DMS153 treated with DMSO at 0.1 percent for 48 hours (cell line): ENCODE data around the gene ZNF823.
"Not testable (repeated sequence)": the region's sequence is repeated elsewhere in the genome, so short reads cannot be mapped to it uniquely, and the experiment has no call there.

ENCODE experiments used
- DNase-seq: peaks from one replicate; lab custom pipeline; 2025; ENCODE audit not compliant: unreplicated experiment; lab: John Stamatoyannopoulos, UW

Gene ZNF823

DNA sequence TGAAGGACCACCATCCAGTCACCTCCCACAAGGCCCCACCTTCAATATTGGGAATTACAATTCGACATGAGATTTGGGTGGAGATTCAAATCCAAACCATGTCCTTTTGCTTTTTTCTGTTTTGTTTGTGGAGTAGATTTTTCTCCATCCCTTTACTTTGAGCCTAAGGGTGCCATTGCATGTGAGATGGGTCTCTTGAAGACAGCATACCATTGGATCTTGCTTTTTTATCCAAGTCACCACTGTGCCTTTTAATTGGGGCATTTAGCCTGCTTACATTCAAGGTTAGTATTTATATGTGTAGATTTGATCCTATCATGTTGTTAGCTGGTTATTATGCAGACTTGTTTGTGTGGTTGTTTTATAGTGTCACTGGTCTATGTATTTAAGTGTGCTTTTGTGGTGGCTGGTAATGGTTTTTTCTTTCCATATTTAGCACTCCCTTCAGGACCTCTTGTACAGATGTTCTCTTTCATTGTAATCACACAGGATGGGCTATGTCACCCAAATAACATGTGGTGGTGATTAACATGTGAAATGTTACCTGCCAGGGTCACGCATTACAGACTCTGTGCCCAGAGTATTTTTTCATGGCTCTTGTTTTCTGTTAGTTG, 58.0 kb downstream of the ZNF823 start:
- no peak for DNase-seq

DNA sequence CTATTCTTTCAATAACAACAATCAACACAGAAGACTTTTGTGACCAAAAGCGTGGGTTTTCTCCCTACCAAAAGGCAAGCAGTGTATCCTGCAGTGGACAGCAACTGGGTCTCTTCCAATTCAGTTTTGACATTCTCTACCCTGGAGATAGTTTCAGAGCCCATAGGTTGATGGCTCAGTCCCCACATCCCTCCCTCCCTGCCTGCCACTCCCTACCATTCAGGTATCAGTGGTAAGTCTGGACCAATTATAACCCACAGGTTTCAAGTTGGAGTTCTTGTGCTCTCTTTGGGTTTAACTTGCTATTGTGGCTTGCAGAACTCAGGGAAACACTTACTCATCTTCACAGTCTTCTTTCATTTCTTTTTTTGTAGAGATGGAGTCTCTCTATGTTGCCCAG, 60.2 kb downstream of the ZNF823 start:
- no peak for DNase-seq

DNA sequence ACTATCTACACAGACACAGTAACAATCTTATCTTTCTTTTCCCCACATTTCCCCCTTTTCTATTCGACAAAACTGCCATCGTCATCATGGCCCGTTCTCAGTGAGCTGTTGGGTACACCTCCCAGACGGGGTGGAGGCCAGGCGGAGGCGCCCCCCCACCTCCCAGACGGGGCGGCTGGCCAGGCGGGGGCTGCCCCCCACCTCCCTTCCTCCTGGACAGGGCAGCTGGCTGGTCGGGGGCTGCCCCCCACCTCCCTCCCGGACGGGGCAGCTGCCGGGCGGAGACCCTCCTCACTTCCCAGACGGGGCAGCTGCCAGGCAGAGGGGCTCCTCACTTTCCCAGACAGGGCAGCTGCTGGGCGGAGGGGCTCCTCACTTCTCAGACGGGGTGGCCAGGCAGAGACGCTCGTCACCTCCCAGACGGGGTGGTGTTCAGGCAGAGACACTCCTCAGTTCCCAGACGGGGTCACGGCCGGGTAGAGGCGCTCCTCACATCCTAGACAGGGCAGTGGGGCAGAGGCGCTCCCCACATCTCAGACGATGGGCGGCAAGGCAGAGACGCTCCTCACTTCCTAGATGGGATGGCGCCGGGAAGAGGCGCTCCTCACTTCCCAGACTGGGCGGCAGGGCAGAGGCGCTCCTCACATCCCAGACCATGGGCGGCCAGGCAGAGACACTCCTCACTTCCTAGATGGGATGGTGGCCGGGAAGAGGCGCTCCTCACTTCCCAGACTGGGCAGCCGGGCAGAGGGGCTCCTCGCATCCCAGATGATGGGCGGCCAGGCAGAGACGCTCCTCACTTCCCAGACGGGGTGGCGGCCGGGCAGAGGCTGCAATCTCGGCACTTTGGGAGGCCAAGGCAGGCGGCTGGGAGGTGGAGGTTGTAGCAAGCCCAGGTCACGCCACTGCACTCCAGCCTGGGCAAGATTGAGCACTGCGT, 61.8 kb downstream of the ZNF823 start:
- DNase-seq, result not testable (repeated sequence)

DNA sequence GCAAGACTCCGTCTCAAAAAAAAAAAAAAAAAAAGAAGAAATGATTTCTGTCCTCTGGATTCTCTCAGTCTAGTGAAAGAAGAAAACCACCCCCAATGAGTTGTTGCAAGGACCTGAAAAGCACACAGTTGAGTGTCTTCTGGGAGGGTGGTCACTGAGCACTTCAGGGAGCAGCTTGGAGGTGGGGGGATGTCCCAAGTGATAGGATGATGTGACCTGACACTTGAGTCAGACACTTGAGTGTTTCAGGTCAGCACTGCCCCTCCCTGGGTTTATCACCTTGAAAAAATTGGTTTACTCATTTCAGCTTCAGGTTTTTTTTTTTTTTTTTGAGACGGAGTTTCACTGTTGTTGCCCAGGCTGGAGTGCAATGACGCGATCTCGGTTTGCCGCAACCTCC, 63.2 kb downstream of the ZNF823 start:
- DNase-seq, result no peak

DNA sequence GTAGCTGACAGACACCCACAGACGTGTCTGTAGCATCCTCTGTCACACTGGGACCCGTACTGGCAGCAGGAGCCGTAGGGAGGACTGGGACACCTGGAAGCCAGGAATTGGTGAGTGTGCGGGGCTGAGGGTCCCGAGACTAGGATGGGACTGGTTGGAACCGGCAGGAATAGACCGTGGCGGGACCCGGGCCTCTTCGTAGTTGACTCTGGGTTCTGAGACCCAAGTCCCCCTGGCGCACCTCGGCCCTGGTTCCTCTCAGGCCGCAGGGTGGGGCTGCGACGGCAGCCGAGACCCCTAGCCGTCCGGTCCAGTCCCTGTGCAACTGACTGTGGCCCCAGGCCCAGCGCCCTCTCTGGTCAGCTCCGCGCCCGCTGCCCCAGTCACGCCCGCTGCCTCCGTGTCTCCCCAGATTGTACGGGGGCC, 64.7 kb downstream of the ZNF823 start:
- DNase-seq, result no peak

DNA sequence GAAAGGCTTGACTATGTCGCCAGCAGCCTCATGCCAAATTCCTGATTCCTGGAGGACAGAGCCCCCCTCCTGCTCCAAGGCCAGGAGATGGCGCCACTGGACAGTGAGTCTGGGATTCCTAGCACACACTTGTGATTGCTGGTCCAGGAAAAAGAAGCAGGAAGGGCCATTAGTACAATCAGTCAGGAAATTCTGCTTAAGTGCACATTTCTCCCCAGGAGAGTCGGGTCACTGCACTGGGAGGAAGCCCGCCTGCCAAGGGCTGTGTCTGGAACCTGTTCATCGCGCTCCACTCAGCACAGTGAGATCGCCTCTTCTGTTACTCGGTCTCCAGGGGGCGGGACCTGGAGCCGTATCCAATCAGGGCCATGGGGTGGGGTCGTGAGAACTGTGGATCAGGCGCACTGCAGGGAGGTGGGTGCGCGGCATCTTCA, 65.1 kb downstream of the ZNF823 start:
- no peak for DNase-seq
